ENCODE measurements around the gene OLFM2. TPM values are rescaled to one million over a fixed set of nuclear protein-coding genes. Genes with fewer than 3 reads are reported as not detected.

The OLFM2 gene
- polyA plus RNA-seq = 10 to 100 TPM in 2 of 3 donors, 1 to 10 TPM in 1; 8.7 to 61.4 (median 17.2) TPM

DNA sequence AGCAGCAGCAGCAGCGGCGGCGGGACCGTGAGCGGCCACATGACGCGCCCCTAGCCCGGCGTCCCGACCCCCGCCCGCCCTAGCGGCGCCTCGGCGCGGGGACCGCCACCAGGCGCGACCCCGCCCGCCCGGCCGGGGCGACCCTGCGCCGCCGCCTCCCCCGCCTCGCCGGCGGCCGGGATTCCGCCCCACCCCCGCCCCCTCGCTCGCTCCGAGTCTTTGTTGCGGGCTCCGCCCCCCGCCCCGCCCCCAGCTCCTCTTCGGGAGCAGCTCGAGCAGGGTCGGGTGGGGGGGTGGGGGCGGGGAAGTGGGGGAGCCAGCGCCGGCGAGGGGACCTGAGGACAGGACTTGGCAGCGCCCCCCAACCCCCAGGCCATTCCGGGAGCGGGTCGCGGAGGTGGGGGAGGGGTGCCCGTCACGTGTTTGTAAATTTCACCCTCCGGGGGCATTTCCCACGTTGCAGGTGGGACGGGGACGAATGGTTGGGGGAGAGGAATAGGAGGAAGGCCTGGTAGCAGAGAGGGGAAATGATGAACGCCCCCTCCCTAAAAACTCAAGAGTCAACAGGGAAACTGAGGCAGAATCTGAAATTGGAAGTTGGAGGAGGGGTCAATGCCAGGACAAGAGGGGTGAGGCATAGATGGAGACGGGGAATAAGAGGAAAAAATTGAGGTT, at the start of gene OLFM2:
Gene OLFM2 (minus strand): TSS at position 190 of the 675 bp plus-strand sequence. CDS start 149 bp downstream, at position 41.
- WGBS, 3 donors = 1 to 2% (median 1%) methylated on average over 43 to 61 of the region's 62 CpGs

DNA sequence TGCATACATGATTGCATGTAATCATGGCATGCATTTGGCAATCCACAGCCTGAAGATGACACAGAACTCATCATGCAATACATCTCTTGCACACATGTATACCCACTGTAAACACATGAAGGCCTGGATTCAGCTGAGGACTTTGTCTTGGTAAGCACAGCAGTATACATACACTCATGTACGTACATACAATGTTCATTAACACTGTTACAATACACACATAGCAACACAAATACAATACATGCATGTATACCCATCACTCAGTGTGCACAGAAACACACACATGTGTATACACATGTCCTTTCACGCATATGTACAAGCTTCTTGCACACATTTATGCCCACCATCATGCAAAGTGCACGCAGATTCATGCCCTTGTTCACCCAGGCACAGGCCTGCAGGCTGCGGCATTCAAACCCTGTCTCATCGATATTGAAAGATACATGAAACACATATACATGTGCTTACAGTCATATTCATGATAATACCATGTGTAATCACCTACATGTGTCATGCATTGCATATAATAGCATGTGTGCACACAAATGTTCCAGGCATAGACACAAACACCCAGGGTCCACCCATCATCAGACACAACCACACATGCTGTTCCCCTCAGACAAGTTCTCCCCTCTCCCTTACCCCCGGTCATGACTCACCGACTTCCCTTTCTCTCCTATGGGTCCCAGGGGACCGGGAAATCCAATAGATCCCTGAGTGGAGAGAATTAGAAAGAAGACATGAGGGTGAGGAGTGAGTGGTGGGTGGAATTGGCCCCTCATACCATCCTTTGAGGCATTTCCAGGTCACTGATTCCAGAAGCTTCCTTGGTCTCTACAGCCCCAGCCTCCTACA, 45.3 kb upstream of the OLFM2 start:
- no peak overlapping the region for H3K27ac ChIP-seq (ENCODE audit: low read depth, low read length)
- WGBS, 3 donors = 71 to 80% (median 78%) methylated on average over 8 of the region's 8 CpGs

More for the DNA sequence above, at the start of gene OLFM2:
- H3K27ac ChIP-seq (ENCODE audit: low read depth, low read length) = no peak within 1 kb of the TSS

DNA sequence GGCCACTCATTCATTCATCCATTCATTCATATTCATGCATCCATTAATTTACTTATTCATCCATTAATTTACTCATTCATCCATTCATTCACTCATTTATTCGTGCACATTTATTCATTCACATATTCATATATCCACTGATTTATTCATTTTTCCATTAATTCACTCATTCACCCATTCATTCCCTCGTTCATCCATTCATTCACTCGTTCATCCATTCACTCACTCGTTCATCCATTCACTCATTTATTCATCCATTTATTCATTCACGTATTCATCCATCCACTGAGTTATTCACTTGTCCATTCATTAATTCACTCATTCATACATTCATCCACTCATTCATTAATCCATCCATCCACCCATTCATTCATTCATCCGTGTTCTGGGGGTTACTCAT, 35.8 kb upstream of the OLFM2 start:
- 74 to 87% (median 85%) methylated on average over 6 of the region's 6 CpGs for WGBS, 3 donors
- no peak overlapping the region for H3K27ac ChIP-seq (ENCODE audit: low read depth, low read length)

DNA sequence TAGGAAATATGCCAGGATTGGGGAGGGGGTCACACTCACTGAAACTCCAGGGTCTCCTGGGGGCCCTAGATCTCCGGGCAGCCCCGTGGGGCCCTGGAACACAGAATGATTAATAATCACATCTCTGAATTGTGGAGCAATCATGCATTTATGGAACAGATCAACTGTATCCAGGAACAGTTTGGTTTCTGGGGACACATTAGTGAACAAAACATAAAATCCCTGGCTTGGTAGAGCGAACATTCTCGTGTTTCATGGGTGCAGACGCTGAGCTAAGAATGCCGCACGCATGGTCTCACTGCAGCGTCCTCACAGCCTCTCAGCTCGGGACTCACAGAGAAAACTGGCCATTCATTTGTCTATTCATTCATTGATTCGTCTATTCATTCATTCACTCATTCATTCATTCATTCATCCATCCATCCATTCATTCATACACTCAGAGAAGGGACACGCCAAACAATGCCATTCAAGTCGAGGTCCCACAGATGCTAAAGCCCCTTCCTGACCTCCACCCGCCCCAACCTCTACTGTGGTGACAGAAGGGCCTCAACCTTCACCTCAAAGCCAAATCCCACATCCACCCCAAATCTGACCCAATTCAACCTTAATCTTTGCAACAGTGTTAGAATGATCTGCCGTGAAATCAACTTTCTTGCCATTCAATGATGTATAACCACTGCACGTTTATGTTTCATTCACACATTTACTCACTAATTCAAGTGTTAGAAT, 35.0 kb upstream of the OLFM2 start:
- H3K27ac ChIP-seq (ENCODE audit: low read depth, low read length) = no peak overlapping the region
- 64 to 76% (median 71%) methylated on average over 15 of the region's 15 CpGs for WGBS, 3 donors

DNA sequence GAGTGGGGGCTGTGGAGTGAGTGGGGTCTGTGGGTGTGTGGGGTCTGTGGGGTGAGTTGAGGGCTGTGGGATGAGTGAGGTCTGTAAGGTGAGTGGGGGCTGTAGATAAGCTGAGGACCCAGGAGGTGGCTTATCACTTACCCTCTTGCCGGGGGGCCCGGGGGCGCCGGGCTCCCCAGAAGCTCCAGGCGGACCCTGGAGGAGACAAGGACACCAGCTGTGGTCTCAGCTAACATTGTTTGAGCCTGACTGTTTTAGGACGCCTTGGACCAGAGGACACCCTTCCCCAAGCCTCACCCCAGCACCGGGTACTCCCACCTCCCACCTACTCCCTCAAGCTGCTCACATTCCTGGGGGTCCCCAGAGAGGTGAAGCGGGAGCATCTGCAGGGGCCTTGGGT, 34.2 kb upstream of the OLFM2 start:
- no peak overlapping the region for H3K27ac ChIP-seq (ENCODE audit: low read depth, low read length)
- WGBS, 3 donors = 79 to 83% (median 83%) methylated on average over 5 to 8 of the region's 8 CpGs

DNA sequence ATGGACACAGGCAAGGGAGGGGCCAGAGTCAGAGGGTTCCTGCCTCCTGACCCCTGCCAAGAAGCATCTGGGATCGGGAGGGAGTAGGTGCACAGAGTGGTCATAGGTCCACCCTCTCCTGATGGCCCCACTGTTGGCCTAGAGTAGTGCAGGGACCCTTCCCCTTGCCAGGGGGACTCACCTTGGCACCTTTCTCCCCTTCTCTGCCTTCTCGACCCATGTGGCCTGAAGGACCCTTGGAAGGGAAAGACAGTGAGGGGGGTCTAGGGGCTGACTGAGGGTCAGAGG, 33.3 kb upstream of the OLFM2 start:
- WGBS, 3 donors = 85 to 100% (median 91%) methylated on average over 2 of the region's 2 CpGs
- no peak overlapping the region for H3K27ac ChIP-seq (ENCODE audit: low read depth, low read length)

DNA sequence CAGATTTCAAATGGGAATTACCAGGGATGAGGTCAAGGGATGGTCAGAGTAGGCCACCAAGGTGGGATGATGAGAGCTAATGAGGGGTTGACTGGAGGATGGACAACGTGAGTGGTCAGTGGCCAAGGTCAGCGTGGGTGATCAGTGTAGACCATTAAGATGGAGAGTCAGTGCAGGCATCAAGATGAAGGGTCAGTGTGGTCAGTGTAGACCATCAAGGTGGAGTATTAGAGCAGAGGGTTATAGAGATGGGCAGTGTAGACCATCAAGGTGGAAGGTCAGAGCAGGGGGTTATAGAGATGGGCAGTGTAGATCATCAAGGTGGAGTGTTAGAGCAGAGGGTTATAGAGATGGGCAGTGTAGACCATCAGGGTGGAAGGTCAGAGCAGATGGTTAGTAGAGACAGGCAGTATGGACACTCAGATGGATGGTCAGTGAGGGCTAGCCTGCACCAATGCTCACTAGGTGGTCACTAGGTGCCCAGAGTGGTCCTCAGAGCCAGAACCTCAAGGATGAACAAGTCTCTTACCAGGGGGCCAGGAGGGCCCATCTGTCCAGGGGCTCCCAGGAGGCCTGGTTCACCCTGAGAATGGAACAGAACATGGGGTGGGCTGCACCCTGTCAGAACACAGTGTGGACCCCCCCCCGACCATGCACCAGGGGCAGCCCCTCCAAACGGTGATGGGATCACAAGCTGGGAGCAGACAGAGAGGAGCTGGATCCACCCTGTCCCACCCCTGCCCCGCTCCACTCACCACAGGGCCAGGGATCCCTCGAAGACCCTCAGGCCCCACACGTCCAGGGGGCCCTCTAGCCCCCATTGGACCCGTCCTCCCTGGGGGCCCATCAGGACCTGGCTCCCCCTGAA, 32.7 kb upstream of the OLFM2 start:
- H3K27ac ChIP-seq (ENCODE audit: low read depth, low read length) = no peak overlapping the region
- 61 to 74% (median 70%) methylated on average over 8 of the region's 8 CpGs for WGBS, 3 donors

DNA sequence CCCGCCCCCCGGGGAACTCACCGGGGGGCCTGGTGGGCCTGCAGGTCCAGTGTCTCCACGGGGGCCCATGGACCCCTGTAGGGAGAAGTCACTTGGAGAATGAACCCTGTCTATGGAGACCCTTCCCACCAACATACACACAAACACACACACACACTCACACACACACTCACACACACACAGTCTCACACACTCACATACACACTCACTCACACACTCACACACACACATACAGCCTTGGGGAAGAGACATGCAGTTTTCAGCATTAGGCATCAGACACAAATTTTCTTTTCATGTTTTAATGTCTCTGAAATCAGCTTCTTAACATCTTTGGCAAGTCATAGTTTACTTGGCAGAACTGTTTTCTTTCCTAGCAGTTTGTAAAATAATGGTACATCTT, 31.0 kb upstream of the OLFM2 start:
- no peak overlapping the region for H3K27ac ChIP-seq (ENCODE audit: low read depth, low read length)
- WGBS, 3 donors = 41 to 71% (median 66%) methylated on average over 3 to 4 of the region's 4 CpGs

DNA sequence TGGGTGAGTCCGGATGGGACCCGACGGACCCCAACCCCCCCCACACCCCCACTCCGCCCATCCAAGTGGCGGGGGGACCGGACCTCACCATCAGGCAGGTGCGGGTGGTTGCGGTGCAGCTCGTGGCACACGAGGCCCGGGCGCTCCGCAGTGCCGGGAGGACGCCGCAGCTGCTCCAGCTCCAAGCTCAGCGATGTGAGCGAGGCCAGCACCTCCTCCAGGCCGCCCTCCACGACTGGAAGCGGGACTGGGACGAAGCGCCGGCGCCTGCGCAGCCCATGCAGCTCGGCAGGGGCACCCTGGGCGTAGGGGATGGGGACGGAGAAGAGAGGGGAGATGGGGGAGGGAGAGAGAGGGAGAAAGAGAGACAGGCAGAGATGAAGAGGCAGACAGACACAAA, 30.1 kb upstream of the OLFM2 start:
- no peak overlapping the region for H3K27ac ChIP-seq (ENCODE audit: low read depth, low read length)
- 16 to 43% (median 30%) methylated on average over 26 to 29 of the region's 29 CpGs for WGBS, 3 donors

DNA sequence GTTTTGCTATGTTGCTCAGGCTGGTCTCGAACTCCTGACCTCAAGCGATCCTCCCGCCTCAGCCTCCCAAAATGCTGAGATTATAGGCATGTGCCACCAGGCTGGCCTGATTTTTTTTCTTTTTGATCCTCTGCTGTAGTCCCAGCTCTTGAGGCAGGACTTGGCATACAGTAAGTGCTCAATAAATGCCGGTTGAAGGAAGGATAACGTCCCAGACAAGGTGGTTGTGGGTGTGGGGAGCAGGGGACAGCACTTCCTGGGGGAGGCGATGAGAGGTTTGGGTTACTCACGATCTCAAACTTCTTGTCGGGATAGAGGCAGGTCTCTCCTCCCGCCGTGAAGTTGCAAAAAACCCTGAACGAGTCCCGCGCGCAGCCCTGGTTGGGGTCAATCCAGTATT, 29.7 kb upstream of the OLFM2 start:
- no peak overlapping the region for H3K27ac ChIP-seq (ENCODE audit: low read depth, low read length)
- 38 to 52% (median 49%) methylated on average over 11 to 14 of the region's 14 CpGs for WGBS, 3 donors

DNA sequence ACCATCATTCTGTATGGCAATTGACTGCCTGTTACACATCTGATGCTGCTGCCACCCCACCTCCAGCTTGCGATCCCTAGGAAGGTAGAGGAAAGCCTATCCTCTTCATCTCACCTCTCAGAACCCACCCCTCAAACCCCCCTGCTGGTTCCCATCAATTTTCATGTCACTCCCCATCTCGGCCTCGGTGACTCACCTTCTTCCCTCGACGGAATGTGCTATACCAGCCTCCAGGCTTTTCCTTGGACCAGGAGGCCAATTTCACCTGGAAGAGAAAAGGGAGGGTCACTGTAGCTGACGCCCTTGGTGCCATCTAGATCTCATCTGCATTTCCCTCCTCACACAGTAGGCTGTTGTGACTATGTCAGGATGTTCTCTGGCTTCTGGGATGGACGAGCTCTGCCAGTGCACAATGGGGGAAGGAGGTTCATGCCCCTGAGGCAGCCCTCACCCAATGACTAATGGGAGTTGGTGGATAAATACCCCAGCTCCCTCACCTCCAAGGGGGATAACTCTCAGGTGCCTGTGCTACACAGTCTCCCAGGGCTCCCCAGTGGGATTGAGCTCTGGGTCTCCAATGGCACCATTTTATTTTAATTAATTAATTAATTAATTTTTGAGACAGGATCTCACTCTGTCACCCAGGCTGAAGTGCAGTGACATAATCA, 26.4 kb upstream of the OLFM2 start:
- H3K27ac ChIP-seq (ENCODE audit: low read depth, low read length) = no peak overlapping the region
- 45 to 58% (median 47%) methylated on average over 7 of the region's 7 CpGs for WGBS, 3 donors

DNA sequence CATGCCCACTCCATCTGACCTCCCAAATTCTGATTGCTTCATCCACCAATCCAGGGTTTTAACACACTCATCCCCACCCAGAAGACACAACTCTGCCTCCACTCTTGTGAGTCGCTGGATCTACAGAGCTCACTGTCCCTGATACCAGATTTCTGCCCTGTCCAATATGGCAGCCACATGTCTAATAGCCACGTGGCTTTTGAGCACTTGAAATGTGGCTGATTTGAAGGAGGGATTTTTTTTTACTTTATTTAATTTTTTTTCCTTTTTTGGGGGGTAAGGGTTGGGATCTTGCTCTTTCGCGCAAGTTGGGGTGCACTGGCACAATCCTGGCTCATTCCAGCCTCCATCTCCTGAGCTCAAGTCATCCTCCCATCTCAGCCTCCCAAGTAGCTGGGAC, 24.8 kb upstream of the OLFM2 start:
- WGBS, 3 donors = 85 to 92% (median 88%) methylated on average over 4 of the region's 4 CpGs
- H3K27ac ChIP-seq (ENCODE audit: low read depth, low read length) = no peak overlapping the region

DNA sequence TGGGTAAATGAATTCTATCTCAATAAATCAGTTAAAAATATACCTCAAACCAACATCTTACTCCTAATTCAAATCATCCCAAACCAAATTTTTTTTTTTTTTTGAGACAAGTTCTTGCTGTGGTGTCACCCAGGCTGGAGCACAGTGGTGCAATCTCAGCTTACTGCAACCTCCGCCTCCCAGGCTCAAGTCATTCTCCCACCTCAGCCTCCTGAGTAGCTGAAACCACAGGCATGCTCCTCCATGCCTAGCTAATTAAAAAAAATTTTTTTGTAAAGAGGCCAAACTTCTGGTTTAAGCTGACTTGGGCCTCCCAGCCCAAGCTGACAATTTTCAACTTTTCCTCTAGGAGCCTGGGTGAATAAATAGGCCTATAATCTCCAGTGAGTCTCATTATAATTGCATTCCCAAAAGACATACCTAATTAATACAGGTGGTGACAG, 22.1 kb upstream of the OLFM2 start:
- H3K27ac ChIP-seq (ENCODE audit: low read depth, low read length) = no peak overlapping the region
- 71 to 95% (median 79%) methylated on average over 1 of the region's 1 CpG for WGBS, 3 donors

DNA sequence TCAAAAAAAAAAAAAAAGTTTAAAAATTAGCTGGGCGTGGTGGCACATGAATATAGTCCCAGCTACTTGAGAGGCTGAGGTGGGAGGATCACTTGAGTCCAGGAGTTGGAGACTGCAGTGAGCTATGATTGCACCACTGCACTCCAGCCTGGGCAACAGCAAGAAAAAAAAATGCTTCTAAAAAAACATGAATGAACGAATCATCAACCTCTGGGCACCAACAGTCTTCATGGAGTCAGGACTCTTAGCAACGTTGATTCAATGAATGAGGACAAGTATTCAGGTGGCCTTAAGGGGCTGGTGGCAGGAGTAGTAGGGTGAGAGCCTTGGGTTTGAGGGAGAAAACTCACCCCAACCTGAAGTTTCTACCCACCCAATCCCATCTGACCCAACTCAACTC, 20.6 kb upstream of the OLFM2 start:
- H3K27ac ChIP-seq (ENCODE audit: low read depth, low read length) = no peak overlapping the region
- WGBS, 3 donors = 63 to 74% (median 65%) methylated on average over 3 of the region's 3 CpGs

DNA sequence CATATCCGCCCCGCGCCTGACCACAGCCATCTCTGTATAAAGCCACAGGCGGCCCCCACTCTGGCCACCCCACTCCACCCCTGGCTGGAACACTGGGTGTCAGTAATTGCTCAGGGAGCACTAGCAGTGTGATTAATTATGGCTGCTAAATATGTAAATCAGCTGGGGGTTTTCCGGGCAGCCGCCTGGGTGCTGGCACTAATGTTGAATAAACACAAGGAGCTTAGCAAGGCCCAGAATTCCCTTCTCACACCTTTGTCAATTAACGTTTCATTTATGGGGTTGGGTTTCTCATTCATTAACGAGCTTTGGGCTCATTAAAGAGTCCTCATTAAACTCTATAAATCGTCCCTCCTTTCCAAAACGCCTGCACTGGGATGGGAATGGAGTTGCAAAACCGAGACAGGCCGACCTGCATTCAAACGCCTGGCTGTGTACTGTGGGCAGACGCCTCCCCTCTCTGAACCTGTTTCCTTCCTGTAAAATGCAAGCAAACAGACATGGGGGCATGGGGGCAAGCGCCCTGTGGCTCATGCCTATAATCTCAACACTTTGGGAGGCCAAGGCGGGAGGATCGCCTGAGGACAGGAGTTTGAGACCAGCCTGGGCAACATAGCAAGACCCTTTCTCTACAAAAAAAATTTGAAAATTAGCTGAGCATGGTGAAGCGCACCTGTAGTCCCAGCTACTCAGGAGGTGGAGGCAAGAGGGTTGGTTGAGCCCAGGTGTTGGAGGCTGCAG, 17.7 kb upstream of the OLFM2 start:
- WGBS, 3 donors = 62 to 76% (median 73%) methylated on average over 18 of the region's 18 CpGs

DNA sequence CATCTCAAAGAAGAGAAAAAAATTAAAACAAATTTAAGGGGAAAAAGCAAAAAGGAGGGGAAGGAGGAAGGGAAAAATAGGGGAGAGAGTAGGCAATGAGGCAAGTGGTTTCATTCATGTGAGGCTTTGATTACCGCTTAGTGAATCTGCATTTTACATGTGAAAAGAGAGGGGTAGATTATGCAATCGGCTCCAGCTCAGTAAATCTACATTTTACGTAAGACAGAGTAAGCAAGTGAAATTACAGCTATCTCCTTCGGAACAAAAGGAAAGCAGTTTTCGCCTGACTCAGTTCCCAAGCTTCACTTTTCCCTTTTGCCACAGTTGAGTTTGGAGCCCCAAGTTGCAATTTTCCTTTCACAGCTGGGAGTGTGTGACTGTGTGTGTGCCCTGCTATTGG, 16.0 kb upstream of the OLFM2 start:
- 55 to 67% (median 65%) methylated on average over 5 of the region's 5 CpGs for WGBS, 3 donors
- H3K27ac ChIP-seq (ENCODE audit: low read depth, low read length) = no peak overlapping the region

More for the DNA sequence above, 17.7 kb upstream of the OLFM2 start:
- no peak overlapping the region for H3K27ac ChIP-seq (ENCODE audit: low read depth, low read length)

DNA sequence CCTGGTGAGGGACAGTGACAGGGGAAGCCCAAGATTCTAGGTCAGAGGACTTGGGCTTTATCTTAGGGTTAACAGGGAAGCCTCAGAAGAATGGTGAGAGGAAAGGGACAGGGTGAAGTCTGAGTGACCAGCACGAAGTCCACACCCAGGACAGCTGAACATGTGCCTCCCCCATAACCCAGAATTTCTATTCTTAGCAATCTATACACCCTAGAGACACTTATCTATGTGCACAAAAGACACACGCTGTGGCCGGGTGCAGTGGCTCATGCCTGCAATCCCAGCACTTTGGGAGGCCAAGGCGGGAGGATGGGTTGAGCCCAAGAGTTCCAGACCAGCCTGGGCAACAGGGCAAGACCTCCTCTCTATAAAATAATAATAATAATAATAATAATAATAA, 11.1 kb upstream of the OLFM2 start:
- H3K27ac ChIP-seq (ENCODE audit: low read depth, low read length) = no peak overlapping the region
- whole genome bisulfite sequencing, 3 donors = 48 to 69% (median 61%) methylated on average over 4 of the region's 4 CpGs

Data from adipose tissue (tissue), 3 donors.